ENCODE results near the gene KCNMA1.

The KCNMA1 gene

GRCh38 chr10:76902949-76903348 lies 734.7 kb downstream of the KCNMA1 start:
- H3K4me3 ChIP-seq (ENCODE audit: low read depth, low read length), result no peak overlapping the region
- in situ Hi-C loops (cut with HindIII; ENCODE audit: low sequenced_read_pairs), result no loop called here
- no peak for DNase-seq (ENCODE audit: low read depth, low spot score)
- TF ChIP-seq CTCF (IDR thresholded peaks at IDR 0.05; ENCODE audit: low read depth, low read length), result peak; percentile 42

DNA sequence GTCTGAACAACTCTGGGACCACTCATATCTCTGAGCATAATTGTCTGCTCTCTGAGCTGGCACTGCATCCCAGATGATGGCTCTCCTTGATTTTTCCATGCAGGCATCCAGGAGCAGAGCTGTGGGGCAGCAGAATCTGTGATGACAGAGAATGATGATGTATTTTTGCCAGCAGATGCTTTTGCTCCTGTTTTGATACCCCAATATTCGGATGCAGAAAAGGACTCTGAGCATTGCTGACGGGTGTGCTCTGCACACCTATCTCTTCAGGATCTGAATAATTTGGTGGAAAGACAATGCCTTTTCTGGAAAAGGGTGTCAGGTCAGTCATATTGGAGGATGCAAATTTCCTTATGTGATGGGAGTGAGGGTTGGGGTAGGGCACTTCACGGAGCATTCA lies 735.9 kb downstream of the KCNMA1 start:
- TF ChIP-seq CTCF (IDR thresholded peaks at IDR 0.05; ENCODE audit: low read depth, low read length), result no peak
- in situ Hi-C loops (cut with HindIII; ENCODE audit: low sequenced_read_pairs), result no loop called here
- DNase-seq (ENCODE audit: low read depth, low spot score), result no peak

DNA sequence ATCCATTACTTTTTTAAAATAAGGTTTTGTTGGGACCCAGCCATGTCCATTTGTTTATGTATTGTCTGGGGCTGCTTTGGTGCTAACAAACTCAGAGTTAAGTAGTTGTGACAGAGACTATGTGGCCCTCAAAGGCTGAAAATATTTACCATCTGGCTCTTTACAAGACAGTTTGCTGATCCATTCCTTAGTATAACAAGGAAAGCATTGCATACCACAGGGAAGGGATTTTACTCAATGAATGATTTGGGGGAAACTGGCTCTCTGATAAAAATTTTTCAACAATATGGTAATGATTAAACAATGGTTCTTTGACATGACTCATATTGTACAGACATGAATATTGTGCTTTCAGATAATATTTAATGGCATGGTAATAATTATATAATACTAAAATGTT lies 738.1 kb downstream of the KCNMA1 start:
- no peak for TF ChIP-seq CTCF (IDR thresholded peaks at IDR 0.05; ENCODE audit: low read depth, low read length)
- in situ Hi-C loops (cut with HindIII; ENCODE audit: low sequenced_read_pairs), result no loop called here
- H3K4me3 ChIP-seq (ENCODE audit: low read depth, low read length), result no peak overlapping the region
- no peak for DNase-seq (ENCODE audit: low read depth, low spot score)

More for the DNA sequence above, 735.9 kb downstream of the KCNMA1 start:
- H3K4me3 ChIP-seq (ENCODE audit: low read depth, low read length), result no peak overlapping the region

DNA sequence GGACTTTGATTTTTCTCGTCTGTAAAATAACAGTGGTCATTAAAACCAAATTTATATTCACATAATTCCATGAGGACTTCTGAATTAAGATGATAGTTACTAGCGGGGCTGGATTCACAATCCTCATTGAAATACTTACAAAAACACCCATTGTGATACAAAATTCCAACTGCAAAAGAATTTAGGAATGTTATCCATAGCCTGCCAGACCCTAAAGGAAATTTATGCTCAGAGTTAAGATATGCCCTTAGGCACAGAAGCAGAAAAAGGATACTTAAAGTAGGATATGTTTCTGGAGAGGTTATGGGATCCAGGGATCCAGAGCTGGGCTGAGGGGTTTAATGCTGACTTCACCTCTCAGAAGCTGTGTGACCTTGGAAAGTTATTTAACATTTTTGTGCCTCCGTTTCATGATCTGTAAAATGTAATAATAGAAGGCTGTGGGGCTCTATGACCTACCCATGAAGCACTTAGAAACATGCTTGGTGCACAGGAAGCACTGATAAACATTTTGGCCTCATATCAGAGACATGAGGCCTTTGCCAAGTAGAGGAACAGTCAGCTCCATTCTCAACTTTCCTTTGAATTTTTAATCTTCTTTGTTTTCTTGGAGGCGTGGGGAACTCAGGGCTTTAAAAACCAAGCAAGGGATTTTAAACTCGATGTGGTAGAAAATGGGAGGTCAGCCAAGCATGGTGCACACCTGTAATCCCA lies 744.7 kb downstream of the KCNMA1 start:
- no peak overlapping the region for H3K4me3 ChIP-seq (ENCODE audit: low read depth, low read length)
- TF ChIP-seq CTCF (IDR thresholded peaks at IDR 0.05; ENCODE audit: low read depth, low read length), result no peak
- in situ Hi-C loops (cut with HindIII; ENCODE audit: low sequenced_read_pairs), result no loop called here
- no peak for DNase-seq (ENCODE audit: low read depth, low spot score)

DNA sequence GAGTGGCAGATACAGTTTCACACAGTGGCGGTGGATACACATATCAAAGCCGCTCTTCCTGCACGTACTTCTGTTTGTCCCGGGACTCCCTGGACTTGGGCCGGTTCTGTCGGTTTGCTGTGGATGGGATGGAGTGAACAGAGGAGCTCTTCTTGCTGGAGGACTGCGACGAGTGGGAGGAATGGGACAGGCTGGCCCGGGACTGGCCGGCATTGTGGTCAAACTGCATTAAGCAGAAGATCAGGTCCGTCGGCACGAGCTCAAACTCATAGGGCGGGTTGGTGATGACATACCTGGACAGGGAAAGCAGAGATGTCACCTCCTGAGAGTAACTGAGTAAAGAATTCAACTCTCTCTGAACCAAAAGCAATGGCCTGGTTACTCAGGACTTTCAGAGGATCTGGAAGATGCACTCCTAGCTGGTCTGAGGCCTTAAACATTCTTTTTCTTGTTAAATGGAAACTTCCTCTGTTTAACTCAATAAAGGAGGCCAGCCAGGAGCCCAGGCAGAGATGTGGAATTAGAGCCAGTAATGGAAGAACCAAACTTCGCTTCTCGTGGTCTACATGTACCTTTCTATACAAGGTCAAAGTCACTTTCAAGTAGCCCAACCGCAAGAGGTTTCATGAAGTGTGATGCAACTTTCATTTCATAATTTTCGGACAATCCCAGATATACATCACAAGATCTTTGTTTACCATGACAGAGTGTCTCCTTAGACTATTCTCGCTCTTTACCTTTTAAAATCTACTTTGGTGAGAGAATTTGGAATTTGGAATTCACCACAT lies 750.2 kb downstream of the KCNMA1 start:
- no peak for TF ChIP-seq CTCF (IDR thresholded peaks at IDR 0.05; ENCODE audit: low read depth, low read length)
- in situ Hi-C loops (cut with HindIII; ENCODE audit: low sequenced_read_pairs), result no loop called here
- no peak for DNase-seq (ENCODE audit: low read depth, low spot score)
- no peak overlapping the region for H3K4me3 ChIP-seq (ENCODE audit: low read depth, low read length)

GRCh38 chr10:76885816-76886215 lies 751.8 kb downstream of the KCNMA1 start:
- TF ChIP-seq CTCF (IDR thresholded peaks at IDR 0.05; ENCODE audit: low read depth, low read length), result no peak
- in situ Hi-C loops (cut with HindIII; ENCODE audit: low sequenced_read_pairs), result no loop called here
- H3K4me3 ChIP-seq (ENCODE audit: low read depth, low read length), result no peak overlapping the region
- no peak for DNase-seq (ENCODE audit: low read depth, low spot score)
